Keratinocyte (primary cell): ENCODE results near the gene MS4A6A. TPM values are rescaled to one million over a fixed set of nuclear protein-coding genes. Genes with fewer than 3 reads are reported as not detected.

ENCODE experiments used
- DNase-seq: peaks from one replicate; pipeline ENCODE4 v3.0.0-alpha.2; 2011; ENCODE audit warnings: low read depth, missing footprints, low spot score
- FAIRE-seq: peaks from 2 replicates; lab custom pipeline; 2011; peaks lifted over from hg19 to GRCh38; lab: Jason Lieb, UNC
- H2AFZ ChIP-seq: 2 replicates; pipeline ENCODE4 v1.6.0; 2012; ENCODE audit warnings: low read length, control low read depth, inconsistent platforms; ENCODE audit not compliant: control insufficient read depth
- H3K27ac ChIP-seq: 2 replicates; pipeline ENCODE4 v1.5.1; 2011; ENCODE audit warnings: low read length; ENCODE audit not compliant: control insufficient read depth, insufficient read depth
- H3K27me3 ChIP-seq: 3 replicates; pipeline ENCODE4 v1.6.0; 2011; ENCODE audit warnings: low read length; ENCODE audit not compliant: control insufficient read depth, insufficient read depth; ENCODE audit errors: extremely low read depth
- H3K36me3 ChIP-seq, 2 experiments: 2 replicates in 1 of 2; 3 replicates in 1 of 2; pipeline ENCODE4 v1.5.1; 2011; ENCODE audit warnings: low read length in 2 of 2, mild to moderate bottlenecking in 1 of 2; ENCODE audit not compliant: control insufficient read depth in 2 of 2, insufficient read depth in 2 of 2; ENCODE audit errors: extremely low read depth in 1 of 2
- H3K4me1 ChIP-seq: 3 replicates; pipeline ENCODE4 v1.5.1; 2011; ENCODE audit warnings: low read length; ENCODE audit not compliant: control insufficient read depth, insufficient read depth; ENCODE audit errors: extremely low read depth
- H3K4me2 ChIP-seq: 3 replicates; pipeline ENCODE4 v1.6.0; 2011; ENCODE audit warnings: low read depth, low read length; ENCODE audit not compliant: control insufficient read depth, insufficient read depth; ENCODE audit errors: extremely low read depth
- H3K4me3 ChIP-seq, 3 experiments: fragments of 200-600 bp in 1 of 3; sonication (generic) in 1 of 3; 2 replicates in 2 of 3; 3 replicates in 1 of 3; pipeline ENCODE4 v1.5.1; 2011 to 2016; ENCODE audit warnings: low read length in 3 of 3, mild to moderate bottlenecking in 3 of 3, control low read depth in 2 of 3, inconsistent platforms in 1 of 3, low read depth in 1 of 3, mixed read lengths in 1 of 3, mixed run types in 1 of 3, moderate library complexity in 1 of 3; ENCODE audit not compliant: control insufficient read depth in 2 of 3, insufficient read depth in 2 of 3; ENCODE audit errors: extremely low read depth in 1 of 3
- H3K79me2 ChIP-seq: 2 replicates; pipeline ENCODE4 v1.6.0; 2012; ENCODE audit warnings: low read length; ENCODE audit not compliant: control insufficient read depth, insufficient read depth
- H3K9ac ChIP-seq: 3 replicates; pipeline ENCODE4 v1.6.0; 2011; ENCODE audit warnings: low read length; ENCODE audit not compliant: control insufficient read depth, insufficient read depth; ENCODE audit errors: extremely low read depth
- H3K9me1 ChIP-seq: 3 replicates; pipeline ENCODE4 v1.6.0; 2011; ENCODE audit warnings: low read length; ENCODE audit not compliant: control insufficient read depth, insufficient read depth; ENCODE audit errors: extremely low read depth
- H3K9me3 ChIP-seq: 2 replicates; pipeline ENCODE4 v1.5.1; 2012; ENCODE audit warnings: low read depth, low read length; ENCODE audit not compliant: control insufficient read depth
- H4K20me1 ChIP-seq: 3 replicates; pipeline ENCODE4 v1.6.0; 2011; ENCODE audit warnings: low read length; ENCODE audit not compliant: control insufficient read depth, insufficient read depth; ENCODE audit errors: extremely low read depth
- EZH2 ChIP-seq: IDR thresholded peaks from one replicate; pipeline ENCODE4 v1.6.1; 2012; ENCODE audit warnings: inconsistent platforms, mild to moderate bottlenecking, low read length, moderate library complexity
- dilution Hi-C: fragments of 300-500 bp; cut with MboI; formaldehyde crosslinking; loops from one replicate; pipeline ENCODE4 v1.7.0; 2020; ENCODE audit warnings: low sequenced_read_pairs; ENCODE audit not compliant: extremely low pct_ligation_motif_present
- polyA plus RNA-seq, 5 experiments: library from polyadenylated mRNA; depleted of rRNA in 3 of 5; stranded (reverse) in 3 of 5; stranded (forward) in 1 of 5; unstranded in 1 of 5; fragments of >200 nt; gene quantifications; 1 replicate in 1 of 5; 2 replicates in 3 of 5; 3 replicates in 1 of 5; pipeline versions ENCODE4 v1.2.1 to v1.2.3, GENCODE V29; 2011 to 2012; ENCODE audit warnings: missing spikeins in 2 of 5, low read depth in 1 of 5, low replicate concordance in 1 of 5
- TF ChIP-seq, protein P1 (sequence below), 3 experiments: IDR thresholded peaks in 1 of 3; conservative IDR thresholded peaks in 1 of 3; optimal IDR thresholded peaks in 1 of 3; 2 replicates in 2 of 3; 3 replicates in 1 of 3; pipeline versions ENCODE3 to v1.5.1; 2011; ENCODE audit warnings: low read length in 3 of 3, mild to moderate bottlenecking in 3 of 3, moderate library complexity in 2 of 3, control low read depth in 1 of 3, inconsistent platforms in 1 of 3; ENCODE audit not compliant: insufficient read depth in 2 of 3; ENCODE audit errors: extremely low read depth in 1 of 3

MS4A6A gene
- polyA plus RNA-seq, 1 donor (not counting 4 experiments of a cell fraction or from before 2014, with no cell fraction given): not detected

DNA sequence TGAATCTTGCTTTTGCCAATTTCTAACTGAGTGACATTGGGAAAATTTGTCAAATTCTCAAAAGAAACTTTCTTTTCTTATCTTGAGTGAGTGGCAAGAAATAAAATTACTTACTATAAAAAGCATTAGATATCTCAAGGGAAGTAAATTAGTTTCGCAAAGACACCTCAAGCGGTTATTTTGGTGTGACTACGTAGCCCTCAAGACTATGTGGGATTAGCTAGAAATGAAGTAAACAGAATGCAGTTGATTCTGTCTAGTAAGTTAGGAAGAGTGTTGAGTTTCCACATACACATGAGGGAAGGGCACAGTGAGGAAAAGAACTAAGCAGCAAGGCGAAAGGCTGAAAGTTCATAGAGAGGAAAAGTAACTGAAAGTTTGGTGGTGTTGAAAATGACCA is 28.3 kb upstream of the MS4A6A start:
- H3K36me3 ChIP-seq: no peaks in the 10 kb centered on the region
- H2AFZ ChIP-seq: no peak overlapping the region
- H3K27me3 ChIP-seq: no peaks in the 10 kb centered on the region
- no peak overlapping the region for H3K27ac ChIP-seq
- FAIRE-seq: no peak
- no peaks in the 10 kb centered on the region for H3K4me1 ChIP-seq
- H3K79me2 ChIP-seq: no peaks in the 10 kb centered on the region
- no peak overlapping the region for H3K9ac ChIP-seq
- no peak for DNase-seq
- no peak overlapping the region for H3K4me2 ChIP-seq
- dilution Hi-C loops: no loop called here
- no peak overlapping the region for H3K4me3 ChIP-seq
- no peaks in the 10 kb centered on the region for H4K20me1 ChIP-seq
- no peaks in the 10 kb centered on the region for H3K9me1 ChIP-seq
- no peaks in the 10 kb centered on the region for H3K9me3 ChIP-seq
- TF ChIP-seq, protein P1, sequence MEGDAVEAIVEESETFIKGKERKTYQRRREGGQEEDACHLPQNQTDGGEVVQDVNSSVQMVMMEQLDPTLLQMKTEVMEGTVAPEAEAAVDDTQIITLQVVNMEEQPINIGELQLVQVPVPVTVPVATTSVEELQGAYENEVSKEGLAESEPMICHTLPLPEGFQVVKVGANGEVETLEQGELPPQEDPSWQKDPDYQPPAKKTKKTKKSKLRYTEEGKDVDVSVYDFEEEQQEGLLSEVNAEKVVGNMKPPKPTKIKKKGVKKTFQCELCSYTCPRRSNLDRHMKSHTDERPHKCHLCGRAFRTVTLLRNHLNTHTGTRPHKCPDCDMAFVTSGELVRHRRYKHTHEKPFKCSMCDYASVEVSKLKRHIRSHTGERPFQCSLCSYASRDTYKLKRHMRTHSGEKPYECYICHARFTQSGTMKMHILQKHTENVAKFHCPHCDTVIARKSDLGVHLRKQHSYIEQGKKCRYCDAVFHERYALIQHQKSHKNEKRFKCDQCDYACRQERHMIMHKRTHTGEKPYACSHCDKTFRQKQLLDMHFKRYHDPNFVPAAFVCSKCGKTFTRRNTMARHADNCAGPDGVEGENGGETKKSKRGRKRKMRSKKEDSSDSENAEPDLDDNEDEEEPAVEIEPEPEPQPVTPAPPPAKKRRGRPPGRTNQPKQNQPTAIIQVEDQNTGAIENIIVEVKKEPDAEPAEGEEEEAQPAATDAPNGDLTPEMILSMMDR (optimal IDR thresholded peaks at IDR 0.05 in 1 of 3, IDR thresholded peaks at IDR 0.05 in 1 of 3, conservative IDR thresholded peaks at IDR 0.05 in 1 of 3; ENCODE audit: extremely low read depth in 1 of 3, insufficient read depth in 2 of 3, low read length in 3 of 3): no peak
- TF ChIP-seq EZH2: no peak

DNA sequence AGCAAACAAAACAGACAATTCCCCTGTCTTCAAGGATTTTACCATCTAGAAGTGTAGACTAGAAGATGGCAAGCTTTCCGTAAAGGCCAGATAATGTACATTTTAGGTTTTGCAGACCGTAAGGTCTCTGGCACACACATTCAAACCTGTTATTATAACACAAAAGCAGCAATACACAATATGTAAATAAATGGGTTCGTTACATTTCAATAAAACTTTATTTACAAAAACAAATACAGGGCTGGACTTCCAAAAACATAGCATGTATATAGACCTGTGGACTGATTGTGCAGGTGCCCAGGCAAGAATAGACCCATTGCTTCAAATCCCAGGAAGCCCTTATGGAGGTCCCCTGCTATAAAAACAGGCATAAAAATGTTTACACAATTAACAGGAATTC is 27.1 kb upstream of the MS4A6A start:
- Histone ChIP-seq H3K9ac (no peak overlapping the region), H3K4me2 (no peak overlapping the region), H3K4me1 (no peaks in the 10 kb centered on the region), H2AFZ (no peak overlapping the region), H3K27me3 (no peaks in the 10 kb centered on the region), H3K4me3 (no peak overlapping the region), H3K36me3 (no peaks in the 10 kb centered on the region), H3K27ac (no peak overlapping the region), H3K79me2 (no peaks in the 10 kb centered on the region), H4K20me1 (no peaks in the 10 kb centered on the region), H3K9me1 (no peaks in the 10 kb centered on the region), H3K9me3 (no peaks in the 10 kb centered on the region)
- DNase-seq (no peak), FAIRE-seq (no peak)
- dilution Hi-C loops: no loop called here
- TF ChIP-seq, protein P1 (optimal IDR thresholded peaks at IDR 0.05 in 1 of 3, IDR thresholded peaks at IDR 0.05 in 1 of 3, conservative IDR thresholded peaks at IDR 0.05 in 1 of 3; ENCODE audit: extremely low read depth in 1 of 3, insufficient read depth in 2 of 3, low read length in 3 of 3): no peak
- TF ChIP-seq EZH2: no peak
